PFSK-1 (cell line): ENCODE results near the gene CRY2.

ENCODE experiments used
- FOXP2 ChIP-seq: optimal IDR thresholded peaks from 2 replicates; pipeline ENCODE3; 2011; ENCODE audit warnings: borderline replicate concordance, control low read depth, inconsistent platforms; ENCODE audit not compliant: insufficient read depth; ENCODE audit errors: extremely low read length, extremely low read depth
- POLR2AphosphoS5 ChIP-seq: IDR thresholded peaks from 2 replicates; pipeline ENCODE4 v1.6.1; 2012; ENCODE audit warnings: low read depth, mild to moderate bottlenecking, control low read depth, low read length, moderate library complexity
- SIN3A ChIP-seq: IDR thresholded peaks from 2 replicates; pipeline ENCODE4 v1.6.1; 2012; ENCODE audit warnings: mild to moderate bottlenecking, low read length, moderate library complexity, borderline replicate concordance; ENCODE audit not compliant: insufficient read depth
- TAF1 ChIP-seq: IDR thresholded peaks from 2 replicates; pipeline ENCODE4 v1.6.1; 2012; ENCODE audit warnings: low read length, control low read depth, borderline replicate concordance; ENCODE audit not compliant: insufficient read depth
- TF ChIP-seq, protein P1 (sequence below), 2 experiments: IDR thresholded peaks; 2 replicates each; pipeline versions ENCODE4 v1.6.1 to v1.8.0; 2011 to 2012; ENCODE audit warnings: low read depth in 2 of 2, low read length in 2 of 2, control low read depth in 1 of 2, inconsistent platforms in 1 of 2, mild to moderate bottlenecking in 1 of 2, moderate library complexity in 1 of 2; ENCODE audit not compliant: insufficient read depth in 1 of 2

DNA sequence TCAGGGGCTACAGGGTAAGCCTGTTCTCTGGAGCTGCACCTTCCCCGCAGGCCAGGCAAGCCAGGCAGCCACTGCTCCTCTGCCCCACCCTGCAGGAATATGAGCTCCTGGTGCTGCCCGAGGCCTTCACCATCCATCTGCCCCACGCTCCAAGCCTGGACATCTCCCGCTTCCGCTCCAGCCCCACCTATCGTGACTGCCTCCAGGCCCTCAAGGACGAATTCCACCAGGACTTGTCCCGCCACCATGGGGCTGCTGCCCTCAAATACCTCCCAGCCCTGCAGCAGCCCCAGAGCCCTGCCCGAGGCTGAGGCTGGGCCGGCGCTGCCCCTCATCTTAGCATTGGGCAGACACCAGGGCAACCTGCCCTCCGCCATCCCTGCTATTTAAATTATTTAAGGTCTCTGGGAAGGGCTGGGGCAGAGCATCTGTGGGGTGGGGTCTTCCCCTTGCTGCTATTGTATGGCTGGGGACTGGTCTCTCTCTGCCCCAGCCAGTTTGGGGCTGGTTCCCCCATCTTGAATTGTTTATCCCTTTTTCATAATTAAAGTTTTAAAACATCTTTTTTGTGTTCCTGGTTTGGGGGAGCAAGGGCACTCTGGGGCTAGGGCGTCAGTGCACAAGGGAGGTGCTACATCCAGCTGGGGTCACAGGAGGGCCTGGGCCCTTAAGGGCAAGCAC is 81.4 kb downstream of the CRY2 start:
- TF ChIP-seq, protein P1, sequence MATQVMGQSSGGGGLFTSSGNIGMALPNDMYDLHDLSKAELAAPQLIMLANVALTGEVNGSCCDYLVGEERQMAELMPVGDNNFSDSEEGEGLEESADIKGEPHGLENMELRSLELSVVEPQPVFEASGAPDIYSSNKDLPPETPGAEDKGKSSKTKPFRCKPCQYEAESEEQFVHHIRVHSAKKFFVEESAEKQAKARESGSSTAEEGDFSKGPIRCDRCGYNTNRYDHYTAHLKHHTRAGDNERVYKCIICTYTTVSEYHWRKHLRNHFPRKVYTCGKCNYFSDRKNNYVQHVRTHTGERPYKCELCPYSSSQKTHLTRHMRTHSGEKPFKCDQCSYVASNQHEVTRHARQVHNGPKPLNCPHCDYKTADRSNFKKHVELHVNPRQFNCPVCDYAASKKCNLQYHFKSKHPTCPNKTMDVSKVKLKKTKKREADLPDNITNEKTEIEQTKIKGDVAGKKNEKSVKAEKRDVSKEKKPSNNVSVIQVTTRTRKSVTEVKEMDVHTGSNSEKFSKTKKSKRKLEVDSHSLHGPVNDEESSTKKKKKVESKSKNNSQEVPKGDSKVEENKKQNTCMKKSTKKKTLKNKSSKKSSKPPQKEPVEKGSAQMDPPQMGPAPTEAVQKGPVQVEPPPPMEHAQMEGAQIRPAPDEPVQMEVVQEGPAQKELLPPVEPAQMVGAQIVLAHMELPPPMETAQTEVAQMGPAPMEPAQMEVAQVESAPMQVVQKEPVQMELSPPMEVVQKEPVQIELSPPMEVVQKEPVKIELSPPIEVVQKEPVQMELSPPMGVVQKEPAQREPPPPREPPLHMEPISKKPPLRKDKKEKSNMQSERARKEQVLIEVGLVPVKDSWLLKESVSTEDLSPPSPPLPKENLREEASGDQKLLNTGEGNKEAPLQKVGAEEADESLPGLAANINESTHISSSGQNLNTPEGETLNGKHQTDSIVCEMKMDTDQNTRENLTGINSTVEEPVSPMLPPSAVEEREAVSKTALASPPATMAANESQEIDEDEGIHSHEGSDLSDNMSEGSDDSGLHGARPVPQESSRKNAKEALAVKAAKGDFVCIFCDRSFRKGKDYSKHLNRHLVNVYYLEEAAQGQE (IDR thresholded peaks at IDR 0.05; ENCODE audit: insufficient read depth in 1 of 2, low read depth in 2 of 2, low read length in 2 of 2), result no peak
- TF ChIP-seq POLR2AphosphoS5, result no peak
- TF ChIP-seq SIN3A, result no peak
- no peak for TF ChIP-seq TAF1
- no peak for TF ChIP-seq FOXP2
